OCI-LY1 (cell line): Measurements from ENCODE around the gene SMIM30.

Source experiments
- H2AFZ ChIP-seq: fragments of 200-600 bp; sonication (generic), shearing (Covaris generic); 2 replicates; pipeline ENCODE4 v1.6.0; 2014; ENCODE audit warnings: antibody characterized with exemption, mild to moderate bottlenecking, low read length
- H3F3A ChIP-seq: fragments of 200-600 bp; sonication (generic), shearing (Covaris generic); 2 replicates; pipeline ENCODE4 v1.6.0; 2014; ENCODE audit warnings: mild to moderate bottlenecking, antibody characterized with exemption, low read length, moderate library complexity; ENCODE audit not compliant: insufficient read depth
- H3K27ac ChIP-seq: fragments of 200-600 bp; sonication (generic); 2 replicates; pipeline ENCODE4 v1.5.1; 2014; ENCODE audit warnings: low read length, mixed run types, mild to moderate bottlenecking, low read depth; ENCODE audit not compliant: poor library complexity, severe bottlenecking
- H3K27me3 ChIP-seq: fragments of 200-600 bp; sonication (generic); 2 replicates; pipeline ENCODE4 v1.6.0; 2014; ENCODE audit warnings: antibody characterized with exemption, mild to moderate bottlenecking, low read length, moderate library complexity; ENCODE audit not compliant: insufficient read depth
- H3K36me3 ChIP-seq: fragments of 200-600 bp; sonication (generic); 2 replicates; pipeline ENCODE4 v1.6.1; 2014; ENCODE audit warnings: mild to moderate bottlenecking, antibody characterized with exemption, low read length, moderate library complexity, mixed read lengths; ENCODE audit not compliant: insufficient read depth
- H3K4me1 ChIP-seq: fragments of 200-600 bp; sonication (generic); 2 replicates; pipeline ENCODE4 v1.5.1; 2014; ENCODE audit warnings: mild to moderate bottlenecking, low read length, moderate library complexity; ENCODE audit not compliant: insufficient read depth, severe bottlenecking
- H3K4me2 ChIP-seq: fragments of 200-600 bp; sonication (generic), shearing (Covaris generic); 2 replicates; pipeline ENCODE4 v1.6.1; 2014; ENCODE audit warnings: low read length
- H3K4me3 ChIP-seq: fragments of 200-600 bp; sonication (generic); 2 replicates; pipeline ENCODE4 v1.5.1; 2014; ENCODE audit warnings: low read length, low read depth, mild to moderate bottlenecking, mixed read lengths; ENCODE audit not compliant: poor library complexity, severe bottlenecking
- H3K79me2 ChIP-seq: fragments of 200-600 bp; shearing (Covaris generic); 2 replicates; pipeline ENCODE4 v1.6.1; 2016; ENCODE audit warnings: mixed run types, low read length, mixed read lengths; ENCODE audit not compliant: insufficient read depth
- H3K9ac ChIP-seq: fragments of 200-600 bp; sonication (generic), shearing (Covaris generic); 2 replicates; pipeline ENCODE4 v1.6.1; 2014; ENCODE audit warnings: mild to moderate bottlenecking, low read length, mixed read lengths
- H3K9me2 ChIP-seq: fragments of 200-600 bp; sonication (generic), shearing (Covaris generic); 2 replicates; pipeline ENCODE4 v1.6.1; 2014; ENCODE audit warnings: low read depth, mild to moderate bottlenecking, low read length, mixed read lengths
- H3K9me3 ChIP-seq: fragments of 200-600 bp; shearing (Covaris generic); 2 replicates; pipeline ENCODE4 v1.6.1; 2014; ENCODE audit warnings: low read length, mixed read lengths
- H4K20me1 ChIP-seq: fragments of 200-600 bp; sonication (generic), shearing (Covaris generic); 2 replicates; pipeline ENCODE4 v1.6.0; 2016; ENCODE audit warnings: mild to moderate bottlenecking, low read length; ENCODE audit not compliant: insufficient read depth
- CTCF ChIP-seq: fragments of 200-600 bp; sonication (generic), shearing (Covaris generic); IDR thresholded peaks from 2 replicates; pipeline ENCODE4 v1.5.1; 2017; ENCODE audit warnings: mild to moderate bottlenecking, antibody characterized with exemption, low read length, moderate library complexity, mixed read lengths
- EZH2 ChIP-seq: fragments of 200-600 bp; sonication (generic), shearing (Covaris generic); IDR thresholded peaks from 2 replicates; pipeline ENCODE4 v1.8.0; 2017; ENCODE audit warnings: borderline replicate concordance, mixed run types, mild to moderate bottlenecking, antibody characterized with exemption, low read length, moderate library complexity, mixed read lengths

Gene SMIM30

DNA sequence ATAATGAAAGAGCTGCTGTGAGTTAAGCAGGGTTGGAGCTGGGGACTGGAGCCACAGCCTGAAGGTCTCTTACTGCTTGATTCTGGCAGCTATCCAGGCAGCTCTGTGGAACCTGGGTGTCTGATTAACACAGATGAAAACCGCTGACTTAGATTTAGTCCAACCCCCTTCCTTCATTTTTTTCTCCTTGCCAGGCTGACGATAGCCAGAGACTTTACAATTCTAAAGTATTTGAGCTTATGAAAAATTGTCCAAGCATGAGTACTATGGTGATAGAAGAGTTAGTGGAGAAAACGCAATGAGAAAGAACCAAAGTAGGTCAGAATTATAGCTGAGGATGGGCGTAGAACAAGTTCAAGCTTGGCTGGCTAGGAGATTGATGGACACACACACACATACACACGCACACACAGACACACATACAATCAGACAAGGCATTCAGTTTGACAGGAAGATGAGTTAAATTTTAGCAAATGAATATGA is 18.2 kb downstream of the SMIM30 start:
- no peaks in the 10 kb centered on the region for H4K20me1 ChIP-seq

DNA sequence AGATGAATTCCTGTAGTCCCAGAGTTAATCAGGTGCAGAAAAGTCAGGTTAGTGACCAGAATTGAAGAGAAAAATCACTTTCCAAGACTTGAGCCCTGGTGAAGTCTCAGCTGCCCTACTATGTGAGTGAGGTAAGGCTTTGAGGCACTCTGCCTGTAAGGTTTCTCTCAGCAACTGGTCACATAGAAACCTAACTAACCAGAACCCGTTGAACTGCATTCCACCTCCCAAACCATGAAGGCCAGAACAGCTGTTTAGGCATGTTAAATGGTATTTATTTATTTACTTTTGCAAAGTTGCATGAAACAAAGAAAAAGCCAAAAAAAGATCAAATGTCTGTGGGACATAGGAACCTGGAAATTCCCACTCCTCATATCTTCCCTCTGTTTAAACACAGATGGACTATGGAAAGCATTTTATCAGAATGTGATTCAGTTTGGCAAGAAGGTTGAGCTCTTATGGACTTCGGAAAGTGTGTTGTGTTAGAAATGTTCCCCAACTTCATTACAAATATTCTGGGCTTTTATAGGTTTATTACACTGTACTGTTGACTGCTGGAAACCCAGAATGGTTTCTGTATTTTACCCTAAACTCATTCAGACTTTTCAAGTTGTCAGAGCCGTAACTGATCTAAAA is 19.0 kb downstream of the SMIM30 start:
- Histone ChIP-seq H3K36me3 (no peaks in the 10 kb centered on the region), H3K4me3 (no peak overlapping the region), H3F3A (no peaks in the 10 kb centered on the region), H3K9me3 (no peaks in the 10 kb centered on the region; the same call in 1 of the 2 replicates), H2AFZ (no peak overlapping the region), H3K9ac (no peak overlapping the region), H4K20me1 (no peaks in the 10 kb centered on the region), H3K4me1 (peaks cover 21% of the 10 kb centered on the region), H3K27ac (peak overlapping the region; percentile 14), H3K9me2 (no peaks in the 10 kb centered on the region), H3K4me2 (peak overlapping the region; percentile 44; the same call in 1 of the 2 replicates), H3K27me3 (no peaks in the 10 kb centered on the region), H3K79me2 (no peaks in the 10 kb centered on the region)
- TF ChIP-seq EZH2 (no peak), CTCF (no peak)

More for the DNA sequence above, 18.2 kb downstream of the SMIM30 start:
- H3K27me3 ChIP-seq, result no peaks in the 10 kb centered on the region
- TF ChIP-seq CTCF (no peak), EZH2 (no peak)
- no peaks in the 10 kb centered on the region for H3F3A ChIP-seq
- H2AFZ ChIP-seq, result no peak overlapping the region
- H3K9me3 ChIP-seq, result no peaks in the 10 kb centered on the region; the same call in 1 of the 2 replicates
- no peaks in the 10 kb centered on the region for H3K9me2 ChIP-seq
- H3K4me1 ChIP-seq, result peaks cover 21% of the 10 kb centered on the region
- H3K9ac ChIP-seq, result no peak overlapping the region; the same call in 1 of the 2 replicates
- peak overlapping the region; percentile 28 for H3K4me3 ChIP-seq
- H3K79me2 ChIP-seq, result no peaks in the 10 kb centered on the region
- H3K27ac ChIP-seq, result peak overlapping the region; percentile 14
- H3K36me3 ChIP-seq, result no peaks in the 10 kb centered on the region
- peak overlapping the region; percentile 44 for H3K4me2 ChIP-seq

DNA sequence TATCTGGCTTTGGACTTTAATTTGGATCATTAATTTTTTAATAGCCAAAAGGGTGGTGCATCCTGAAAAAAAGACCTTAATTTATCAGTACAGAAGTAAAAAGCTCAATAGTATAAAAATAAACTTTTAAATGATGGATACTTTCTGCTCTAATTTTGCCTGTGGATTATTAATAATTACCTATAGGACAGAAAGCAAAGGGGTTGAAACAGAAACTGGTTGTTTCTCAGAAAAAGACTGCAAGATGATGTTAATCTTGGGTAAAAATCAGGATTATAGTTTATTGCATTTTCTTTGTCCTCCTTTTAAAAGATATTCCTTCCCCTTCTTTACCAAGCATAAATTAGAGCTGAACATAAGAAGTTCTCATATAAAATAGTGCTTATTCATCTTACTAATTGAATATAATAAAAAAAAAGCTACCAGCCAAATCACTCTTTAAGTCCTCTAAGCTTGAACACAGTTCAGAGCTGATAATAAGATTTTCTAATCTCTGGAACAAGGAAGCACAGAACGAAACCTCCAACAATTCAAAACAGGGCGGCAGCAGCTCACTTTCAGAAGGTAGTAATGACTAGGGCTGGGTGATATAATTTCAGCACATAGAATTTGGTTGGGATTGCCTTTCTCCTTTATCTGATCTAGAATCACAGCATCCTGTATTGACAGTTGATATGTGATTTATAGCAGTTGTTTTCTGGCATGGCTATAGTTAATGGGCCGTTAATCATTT is 23.7 kb downstream of the SMIM30 start:
- H3K79me2 ChIP-seq, result no peaks in the 10 kb centered on the region
- TF ChIP-seq CTCF (no peak), EZH2 (no peak)
- H3K4me2 ChIP-seq, result no peak overlapping the region
- no peaks in the 10 kb centered on the region for H4K20me1 ChIP-seq
- no peaks in the 10 kb centered on the region for H3K9me3 ChIP-seq
- no peak overlapping the region for H3K27ac ChIP-seq
- peaks cover 6% of the 10 kb centered on the region for H3K4me1 ChIP-seq
- no peaks in the 10 kb centered on the region for H3K36me3 ChIP-seq
- H3K9me2 ChIP-seq, result no peaks in the 10 kb centered on the region
- H3F3A ChIP-seq, result no peaks in the 10 kb centered on the region
- H3K4me3 ChIP-seq, result no peak overlapping the region
- no peak overlapping the region for H2AFZ ChIP-seq
- H3K27me3 ChIP-seq, result no peaks in the 10 kb centered on the region
- no peak overlapping the region for H3K9ac ChIP-seq
